Raji (cell line): Measurements from ENCODE around the gene NBPF3.

ENCODE experiments used
- POLR2A ChIP-seq: IDR thresholded peaks from 2 replicates; pipeline ENCODE4 v1.6.1; 2011; ENCODE audit warnings: low read depth, low read length, control low read depth; ENCODE audit not compliant: insufficient read depth

Gene NBPF3

GRCh38 chr1:21499283-21499950 is 59.5 kb downstream of the NBPF3 start:
- no peak for TF ChIP-seq POLR2A

- TF ChIP-seq POLR2A, result no peak
Observed at GRCh38 chr1:21503706-21504377, 63.9 kb downstream of the NBPF3 start.

GRCh38 chr1:21506804-21507203 is 66.9 kb downstream of the NBPF3 start:
- no peak for TF ChIP-seq POLR2A

DNA sequence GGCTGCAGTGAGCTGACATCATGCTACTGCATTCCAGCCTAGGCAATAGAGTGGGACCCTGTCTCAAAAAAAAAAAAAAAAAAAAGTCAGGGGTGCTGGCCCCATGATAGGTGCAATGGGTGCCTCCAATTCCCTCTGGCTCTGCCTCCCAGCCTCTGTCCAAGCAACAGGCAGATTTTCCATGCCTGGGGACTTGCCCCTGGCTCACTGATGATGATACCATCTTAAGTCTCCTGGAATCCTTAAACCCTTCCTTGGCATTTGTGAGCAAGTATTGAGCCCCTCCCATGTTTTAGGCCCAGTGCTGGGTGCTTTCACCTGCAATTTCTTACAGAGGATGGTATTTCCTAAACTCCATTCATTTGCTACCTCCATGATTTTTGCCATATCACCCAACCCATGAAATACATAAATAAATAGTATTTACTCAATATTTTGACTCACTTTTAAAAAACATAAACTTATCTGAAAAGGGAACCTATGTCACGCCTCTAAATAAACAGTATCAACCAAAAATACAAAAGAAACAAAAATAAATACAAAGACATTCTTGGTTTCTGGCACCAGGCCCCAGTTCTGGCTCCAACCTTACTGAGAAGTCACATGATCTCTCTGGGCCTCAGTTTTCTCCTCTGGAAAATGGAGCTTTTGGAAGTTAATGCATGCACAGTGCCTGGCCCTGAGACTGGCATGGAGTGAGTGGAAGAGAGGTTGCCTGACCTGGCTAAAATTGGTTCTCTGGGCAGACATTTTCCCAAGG is 67.8 kb downstream of the NBPF3 start:
- no peak for TF ChIP-seq POLR2A

GRCh38 chr1:21508580-21509350 is 68.8 kb downstream of the NBPF3 start:
- TF ChIP-seq POLR2A, result no peak

DNA sequence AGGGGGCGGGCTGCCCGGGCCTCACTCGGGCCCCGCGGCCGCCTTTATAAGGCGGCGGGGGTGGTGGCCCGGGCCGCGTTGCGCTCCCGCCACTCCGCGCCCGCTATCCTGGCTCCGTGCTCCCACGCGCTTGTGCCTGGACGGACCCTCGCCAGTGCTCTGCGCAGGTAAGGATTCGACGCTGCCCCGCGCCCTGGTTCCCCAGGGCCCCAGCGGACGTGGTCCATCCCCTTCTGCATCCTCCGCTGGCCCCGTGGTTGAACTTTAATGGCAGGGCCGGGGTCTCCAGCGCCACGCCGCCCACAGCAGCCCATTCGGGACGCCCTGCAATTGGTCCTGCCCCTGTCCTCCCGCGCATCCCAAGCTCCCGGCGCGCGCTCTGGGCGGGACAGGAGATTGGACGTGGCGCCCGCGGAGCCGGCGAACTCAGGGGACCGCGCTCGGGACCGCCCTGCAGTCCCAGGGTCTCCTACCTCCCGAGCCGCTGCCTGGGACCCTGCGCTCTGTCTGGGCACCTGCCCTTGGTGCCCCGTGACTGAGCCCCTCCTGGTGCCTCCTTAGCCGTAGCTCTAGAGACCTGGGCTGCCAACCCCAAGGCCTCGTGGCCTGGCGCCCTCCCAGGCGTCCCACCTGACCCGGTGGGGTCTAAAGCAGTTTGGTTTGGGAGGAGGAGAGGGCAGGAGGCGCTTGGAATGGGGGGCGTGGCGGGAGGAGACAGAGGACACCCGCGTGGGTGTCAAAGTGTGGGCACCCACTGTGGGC is 69.6 kb downstream of the NBPF3 start, which contains the start of gene ALPL:
Gene ALPL (plus strand): TSS at position 73 of the 762 bp plus-strand sequence. CDS start 44,659 bp downstream, outside the sequence.
- no peak for TF ChIP-seq POLR2A

GRCh38 chr1:21510113-21510493 is 70.2 kb downstream of the NBPF3 start:
- no peak for TF ChIP-seq POLR2A

DNA sequence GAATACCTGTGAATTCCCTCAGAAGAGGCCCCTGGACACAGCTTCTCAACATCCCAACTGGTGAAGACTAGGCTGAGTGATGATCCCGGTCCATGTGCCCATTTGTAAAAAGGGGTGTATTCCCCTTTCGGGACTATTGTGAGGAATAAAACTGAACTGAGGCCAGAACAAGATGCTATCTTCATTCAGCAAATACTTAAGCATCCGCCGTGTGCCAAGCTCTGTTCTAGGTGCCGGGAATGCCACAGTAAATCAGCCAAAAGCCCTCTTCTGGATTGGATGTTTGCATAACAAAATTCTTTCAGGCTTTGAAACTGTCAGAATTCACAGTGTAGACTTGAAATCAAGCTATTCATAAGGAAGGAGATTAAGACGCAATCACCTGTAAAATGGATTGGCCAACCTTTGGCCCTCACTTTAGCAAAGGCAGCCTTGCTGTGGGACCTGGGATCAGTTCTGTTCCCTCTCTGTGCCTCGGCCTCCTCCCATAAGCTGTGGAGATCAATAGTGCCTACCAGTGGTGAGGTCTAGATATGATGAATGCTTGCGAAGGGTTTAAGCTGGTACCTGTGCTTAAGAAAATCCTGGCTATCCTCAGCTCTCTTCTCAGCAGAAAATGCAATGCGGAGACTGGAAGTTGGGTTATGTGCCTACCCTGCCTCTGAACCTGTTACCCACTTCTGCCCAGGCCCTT is 71.1 kb downstream of the NBPF3 start:
- TF ChIP-seq POLR2A, result no peak

- no peak for TF ChIP-seq POLR2A
Observed at GRCh38 chr1:21511579-21512522, 71.9 kb downstream of the NBPF3 start.

- peak; percentile 41 for TF ChIP-seq POLR2A
Observed at GRCh38 chr1:21514245-21514644, 74.3 kb downstream of the NBPF3 start.

DNA sequence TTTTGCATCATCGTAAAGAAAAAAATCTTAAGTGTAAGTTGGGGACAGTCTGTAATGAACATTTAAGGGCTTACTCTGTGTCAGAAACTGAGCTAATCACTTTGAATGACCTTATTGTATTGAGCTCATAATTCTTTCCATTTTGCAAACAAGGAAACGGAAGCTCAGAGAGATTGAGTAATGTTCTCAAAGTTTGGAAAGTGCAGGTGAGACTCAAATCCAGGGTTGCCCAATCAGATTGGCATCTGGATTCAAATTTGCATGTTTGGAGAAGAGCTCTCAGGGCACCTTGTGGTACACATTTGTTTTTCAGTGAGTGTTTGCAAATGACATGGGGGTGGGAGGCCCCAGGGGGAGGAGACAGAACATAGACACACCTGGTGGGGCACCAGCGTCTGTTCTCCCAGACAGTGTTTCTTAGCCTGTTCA is 77.2 kb downstream of the NBPF3 start:
- TF ChIP-seq POLR2A, result no peak

DNA sequence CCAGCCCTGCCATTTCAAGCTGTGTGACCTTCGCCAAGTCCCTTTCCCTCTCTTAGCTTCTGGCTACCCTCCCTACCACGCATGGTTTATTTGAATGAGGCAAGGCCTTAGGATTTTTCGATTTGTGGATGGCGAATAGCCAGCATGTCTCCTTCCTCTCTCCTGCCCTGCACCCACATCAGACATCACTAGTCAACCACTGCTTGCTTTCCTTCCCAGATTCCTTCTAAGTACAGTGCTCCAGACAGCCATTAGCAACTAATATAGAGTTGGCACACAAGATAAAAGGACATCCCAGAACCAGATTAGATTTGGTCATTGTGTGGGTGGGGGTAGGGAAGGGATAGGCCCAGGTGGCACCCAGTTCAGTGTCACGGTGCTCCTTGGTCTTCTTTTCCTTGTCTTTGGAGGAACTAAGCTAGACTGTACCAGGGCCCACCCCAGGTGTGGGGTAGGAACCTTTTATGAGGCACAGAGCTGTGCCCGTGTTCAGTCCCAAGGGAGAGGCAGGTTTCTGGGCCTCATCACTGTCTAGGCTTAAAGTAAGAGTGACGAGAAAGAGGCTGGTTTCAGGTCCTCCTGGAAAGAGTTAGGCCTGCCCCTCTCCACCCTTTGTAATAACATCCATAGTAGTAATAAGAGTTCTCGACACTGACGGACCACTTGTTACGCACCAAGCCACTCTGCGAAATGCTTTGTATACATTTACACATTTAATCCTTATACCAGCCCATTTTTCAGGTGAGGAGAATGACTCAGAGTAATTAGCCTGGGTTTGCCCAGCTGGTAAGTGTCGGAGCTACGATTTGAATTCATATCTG is 77.9 kb downstream of the NBPF3 start:
- TF ChIP-seq POLR2A, result peak; percentile 26; the same call in 1 of the 2 replicates
